GM23338 (cell line): ENCODE results near the gene LTBP2.

Experiments used
- CREB1 ChIP-seq: fragments of 250-450 bp; sonication (Bioruptor Pico); IDR thresholded peaks from 2 replicates; pipeline ENCODE4 v1.5.0; 2020; ENCODE audit warnings: low read depth, mild to moderate bottlenecking, moderate library complexity
- EZH2 ChIP-seq: fragments of 200-600 bp; sonication (generic); IDR thresholded peaks from one replicate; pipeline ENCODE4 v1.8.0; 2017; ENCODE audit warnings: antibody characterized with exemption, mild to moderate bottlenecking, low read depth; ENCODE audit not compliant: unreplicated experiment
- EZH2phosphoT487 ChIP-seq: fragments of 200-600 bp; sonication (generic); IDR thresholded peaks from one replicate; pipeline ENCODE4 v1.8.1; 2018; ENCODE audit warnings: antibody characterized with exemption; ENCODE audit not compliant: unreplicated experiment
- JUNB ChIP-seq: IDR thresholded peaks from one replicate; pipeline ENCODE4 v1.6.1; 2016; ENCODE audit warnings: antibody characterized with exemption; ENCODE audit not compliant: unreplicated experiment
- POLR2AphosphoS5 ChIP-seq: IDR thresholded peaks from 2 replicates; pipeline ENCODE4 v1.6.1; 2016; ENCODE audit warnings: antibody characterized with exemption, low read depth
- STAT1 ChIP-seq: IDR thresholded peaks from one replicate; pipeline ENCODE4 v1.6.1; 2016; ENCODE audit warnings: antibody characterized with exemption; ENCODE audit not compliant: unreplicated experiment
- ZNF114 ChIP-seq: fragments of 250-450 bp; sonication (Bioruptor Pico); IDR thresholded peaks from 2 replicates; pipeline ENCODE4 v1.5.0; 2020; ENCODE audit warnings: mild to moderate bottlenecking, moderate library complexity
- ZNF331 ChIP-seq: fragments of 250-450 bp; sonication (Bioruptor Pico); IDR thresholded peaks from 2 replicates; pipeline ENCODE4 v1.5.0; 2020; ENCODE audit warnings: low read depth, mild to moderate bottlenecking, moderate library complexity
- TF ChIP-seq, protein P1 (sequence below), 2 experiments: fragments of 200-600 bp in 1 of 2; sonication (generic) in 1 of 2; conservative IDR thresholded peaks; 2 replicates each; pipeline versions ENCODE4 v1.5.1 to v1.6.1; 2016 to 2017; ENCODE audit warnings: antibody characterized with exemption in 2 of 2, low read depth in 2 of 2, mild to moderate bottlenecking in 2 of 2, moderate library complexity in 1 of 2
- TF ChIP-seq, protein P2 (sequence below): fragments of 250-450 bp; sonication (Bioruptor Pico); IDR thresholded peaks from 2 replicates; pipeline ENCODE4 v1.5.0; 2020; ENCODE audit warnings: mild to moderate bottlenecking, moderate library complexity
- TF ChIP-seq, protein P3 (sequence below): IDR thresholded peaks from one replicate; pipeline ENCODE4 v1.6.1; 2018; ENCODE audit warnings: antibody characterized with exemption; ENCODE audit not compliant: unreplicated experiment
- TF ChIP-seq, protein P4 (sequence below): IDR thresholded peaks from 2 replicates; pipeline ENCODE4 v1.6.1; 2016; ENCODE audit warnings: antibody characterized with exemption

DNA sequence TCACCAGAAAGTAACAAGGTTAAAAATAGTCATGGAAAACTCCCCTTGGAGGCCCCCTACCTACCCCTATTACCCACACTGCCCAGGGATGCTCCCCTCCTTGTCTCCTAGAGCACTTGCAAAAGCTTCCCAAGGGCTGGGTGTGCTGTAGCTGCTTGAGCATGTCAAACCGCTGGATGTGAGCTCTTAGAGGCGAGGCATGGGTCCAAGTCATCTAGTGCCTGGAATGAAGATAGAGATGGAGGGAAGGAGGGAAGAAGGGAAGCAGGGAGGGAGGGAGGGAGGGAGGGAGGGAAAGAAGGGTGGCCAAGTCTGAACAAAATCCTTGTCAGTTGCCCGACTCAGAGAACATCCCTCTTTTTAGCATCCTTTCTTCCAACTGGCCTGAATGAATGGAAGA is 43.1 kb downstream of the LTBP2 start:
- TF ChIP-seq EZH2 (no peak), POLR2AphosphoS5 (no peak), EZH2phosphoT487 (no peak), JUNB (no peak), CREB1 (CRISPR knock-in tag) (no peak), STAT1 (no peak), ZNF114 (CRISPR knock-in tag) (no peak), ZNF331 (CRISPR knock-in tag) (no peak)
- TF ChIP-seq, protein P1, sequence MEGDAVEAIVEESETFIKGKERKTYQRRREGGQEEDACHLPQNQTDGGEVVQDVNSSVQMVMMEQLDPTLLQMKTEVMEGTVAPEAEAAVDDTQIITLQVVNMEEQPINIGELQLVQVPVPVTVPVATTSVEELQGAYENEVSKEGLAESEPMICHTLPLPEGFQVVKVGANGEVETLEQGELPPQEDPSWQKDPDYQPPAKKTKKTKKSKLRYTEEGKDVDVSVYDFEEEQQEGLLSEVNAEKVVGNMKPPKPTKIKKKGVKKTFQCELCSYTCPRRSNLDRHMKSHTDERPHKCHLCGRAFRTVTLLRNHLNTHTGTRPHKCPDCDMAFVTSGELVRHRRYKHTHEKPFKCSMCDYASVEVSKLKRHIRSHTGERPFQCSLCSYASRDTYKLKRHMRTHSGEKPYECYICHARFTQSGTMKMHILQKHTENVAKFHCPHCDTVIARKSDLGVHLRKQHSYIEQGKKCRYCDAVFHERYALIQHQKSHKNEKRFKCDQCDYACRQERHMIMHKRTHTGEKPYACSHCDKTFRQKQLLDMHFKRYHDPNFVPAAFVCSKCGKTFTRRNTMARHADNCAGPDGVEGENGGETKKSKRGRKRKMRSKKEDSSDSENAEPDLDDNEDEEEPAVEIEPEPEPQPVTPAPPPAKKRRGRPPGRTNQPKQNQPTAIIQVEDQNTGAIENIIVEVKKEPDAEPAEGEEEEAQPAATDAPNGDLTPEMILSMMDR (conservative IDR thresholded peaks at IDR 0.05; ENCODE audit: low read depth in 2 of 2) = no peak
- TF ChIP-seq, protein P2, sequence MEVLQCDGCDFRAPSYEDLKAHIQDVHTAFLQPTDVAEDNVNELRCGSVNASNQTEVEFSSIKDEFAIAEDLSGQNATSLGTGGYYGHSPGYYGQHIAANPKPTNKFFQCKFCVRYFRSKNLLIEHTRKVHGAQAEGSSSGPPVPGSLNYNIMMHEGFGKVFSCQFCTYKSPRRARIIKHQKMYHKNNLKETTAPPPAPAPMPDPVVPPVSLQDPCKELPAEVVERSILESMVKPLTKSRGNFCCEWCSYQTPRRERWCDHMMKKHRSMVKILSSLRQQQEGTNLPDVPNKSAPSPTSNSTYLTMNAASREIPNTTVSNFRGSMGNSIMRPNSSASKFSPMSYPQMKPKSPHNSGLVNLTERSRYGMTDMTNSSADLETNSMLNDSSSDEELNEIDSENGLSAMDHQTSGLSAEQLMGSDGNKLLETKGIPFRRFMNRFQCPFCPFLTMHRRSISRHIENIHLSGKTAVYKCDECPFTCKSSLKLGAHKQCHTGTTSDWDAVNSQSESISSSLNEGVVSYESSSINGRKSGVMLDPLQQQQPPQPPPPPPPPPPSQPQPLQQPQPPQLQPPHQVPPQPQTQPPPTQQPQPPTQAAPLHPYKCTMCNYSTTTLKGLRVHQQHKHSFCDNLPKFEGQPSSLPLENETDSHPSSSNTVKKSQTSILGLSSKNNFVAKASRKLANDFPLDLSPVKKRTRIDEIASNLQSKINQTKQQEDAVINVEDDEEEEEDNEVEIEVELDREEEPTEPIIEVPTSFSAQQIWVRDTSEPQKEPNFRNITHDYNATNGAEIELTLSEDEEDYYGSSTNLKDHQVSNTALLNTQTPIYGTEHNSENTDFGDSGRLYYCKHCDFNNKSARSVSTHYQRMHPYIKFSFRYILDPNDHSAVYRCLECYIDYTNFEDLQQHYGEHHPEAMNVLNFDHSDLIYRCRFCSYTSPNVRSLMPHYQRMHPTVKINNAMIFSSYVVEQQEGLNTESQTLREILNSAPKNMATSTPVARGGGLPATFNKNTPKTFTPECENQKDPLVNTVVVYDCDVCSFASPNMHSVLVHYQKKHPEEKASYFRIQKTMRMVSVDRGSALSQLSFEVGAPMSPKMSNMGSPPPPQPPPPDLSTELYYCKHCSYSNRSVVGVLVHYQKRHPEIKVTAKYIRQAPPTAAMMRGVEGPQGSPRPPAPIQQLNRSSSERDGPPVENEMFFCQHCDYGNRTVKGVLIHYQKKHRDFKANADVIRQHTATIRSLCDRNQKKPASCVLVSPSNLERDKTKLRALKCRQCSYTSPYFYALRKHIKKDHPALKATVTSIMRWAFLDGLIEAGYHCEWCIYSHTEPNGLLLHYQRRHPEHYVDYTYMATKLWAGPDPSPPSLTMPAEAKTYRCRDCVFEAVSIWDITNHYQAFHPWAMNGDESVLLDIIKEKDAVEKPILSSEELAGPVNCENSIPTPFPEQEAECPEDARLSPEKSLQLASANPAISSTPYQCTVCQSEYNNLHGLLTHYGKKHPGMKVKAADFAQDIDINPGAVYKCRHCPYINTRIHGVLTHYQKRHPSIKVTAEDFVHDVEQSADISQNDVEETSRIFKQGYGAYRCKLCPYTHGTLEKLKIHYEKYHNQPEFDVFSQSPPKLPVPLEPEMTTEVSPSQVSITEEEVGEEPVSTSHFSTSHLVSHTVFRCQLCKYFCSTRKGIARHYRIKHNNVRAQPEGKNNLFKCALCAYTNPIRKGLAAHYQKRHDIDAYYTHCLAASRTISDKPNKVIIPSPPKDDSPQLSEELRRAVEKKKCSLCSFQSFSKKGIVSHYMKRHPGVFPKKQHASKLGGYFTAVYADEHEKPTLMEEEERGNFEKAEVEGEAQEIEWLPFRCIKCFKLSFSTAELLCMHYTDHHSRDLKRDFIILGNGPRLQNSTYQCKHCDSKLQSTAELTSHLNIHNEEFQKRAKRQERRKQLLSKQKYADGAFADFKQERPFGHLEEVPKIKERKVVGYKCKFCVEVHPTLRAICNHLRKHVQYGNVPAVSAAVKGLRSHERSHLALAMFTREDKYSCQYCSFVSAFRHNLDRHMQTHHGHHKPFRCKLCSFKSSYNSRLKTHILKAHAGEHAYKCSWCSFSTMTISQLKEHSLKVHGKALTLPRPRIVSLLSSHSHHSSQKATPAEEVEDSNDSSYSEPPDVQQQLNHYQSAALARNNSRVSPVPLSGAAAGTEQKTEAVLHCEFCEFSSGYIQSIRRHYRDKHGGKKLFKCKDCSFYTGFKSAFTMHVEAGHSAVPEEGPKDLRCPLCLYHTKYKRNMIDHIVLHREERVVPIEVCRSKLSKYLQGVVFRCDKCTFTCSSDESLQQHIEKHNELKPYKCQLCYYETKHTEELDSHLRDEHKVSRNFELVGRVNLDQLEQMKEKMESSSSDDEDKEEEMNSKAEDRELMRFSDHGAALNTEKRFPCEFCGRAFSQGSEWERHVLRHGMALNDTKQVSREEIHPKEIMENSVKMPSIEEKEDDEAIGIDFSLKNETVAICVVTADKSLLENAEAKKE (CRISPR knock-in tag) = no peak
- TF ChIP-seq, protein P3, sequence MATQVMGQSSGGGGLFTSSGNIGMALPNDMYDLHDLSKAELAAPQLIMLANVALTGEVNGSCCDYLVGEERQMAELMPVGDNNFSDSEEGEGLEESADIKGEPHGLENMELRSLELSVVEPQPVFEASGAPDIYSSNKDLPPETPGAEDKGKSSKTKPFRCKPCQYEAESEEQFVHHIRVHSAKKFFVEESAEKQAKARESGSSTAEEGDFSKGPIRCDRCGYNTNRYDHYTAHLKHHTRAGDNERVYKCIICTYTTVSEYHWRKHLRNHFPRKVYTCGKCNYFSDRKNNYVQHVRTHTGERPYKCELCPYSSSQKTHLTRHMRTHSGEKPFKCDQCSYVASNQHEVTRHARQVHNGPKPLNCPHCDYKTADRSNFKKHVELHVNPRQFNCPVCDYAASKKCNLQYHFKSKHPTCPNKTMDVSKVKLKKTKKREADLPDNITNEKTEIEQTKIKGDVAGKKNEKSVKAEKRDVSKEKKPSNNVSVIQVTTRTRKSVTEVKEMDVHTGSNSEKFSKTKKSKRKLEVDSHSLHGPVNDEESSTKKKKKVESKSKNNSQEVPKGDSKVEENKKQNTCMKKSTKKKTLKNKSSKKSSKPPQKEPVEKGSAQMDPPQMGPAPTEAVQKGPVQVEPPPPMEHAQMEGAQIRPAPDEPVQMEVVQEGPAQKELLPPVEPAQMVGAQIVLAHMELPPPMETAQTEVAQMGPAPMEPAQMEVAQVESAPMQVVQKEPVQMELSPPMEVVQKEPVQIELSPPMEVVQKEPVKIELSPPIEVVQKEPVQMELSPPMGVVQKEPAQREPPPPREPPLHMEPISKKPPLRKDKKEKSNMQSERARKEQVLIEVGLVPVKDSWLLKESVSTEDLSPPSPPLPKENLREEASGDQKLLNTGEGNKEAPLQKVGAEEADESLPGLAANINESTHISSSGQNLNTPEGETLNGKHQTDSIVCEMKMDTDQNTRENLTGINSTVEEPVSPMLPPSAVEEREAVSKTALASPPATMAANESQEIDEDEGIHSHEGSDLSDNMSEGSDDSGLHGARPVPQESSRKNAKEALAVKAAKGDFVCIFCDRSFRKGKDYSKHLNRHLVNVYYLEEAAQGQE = no peak
- TF ChIP-seq, protein P4, sequence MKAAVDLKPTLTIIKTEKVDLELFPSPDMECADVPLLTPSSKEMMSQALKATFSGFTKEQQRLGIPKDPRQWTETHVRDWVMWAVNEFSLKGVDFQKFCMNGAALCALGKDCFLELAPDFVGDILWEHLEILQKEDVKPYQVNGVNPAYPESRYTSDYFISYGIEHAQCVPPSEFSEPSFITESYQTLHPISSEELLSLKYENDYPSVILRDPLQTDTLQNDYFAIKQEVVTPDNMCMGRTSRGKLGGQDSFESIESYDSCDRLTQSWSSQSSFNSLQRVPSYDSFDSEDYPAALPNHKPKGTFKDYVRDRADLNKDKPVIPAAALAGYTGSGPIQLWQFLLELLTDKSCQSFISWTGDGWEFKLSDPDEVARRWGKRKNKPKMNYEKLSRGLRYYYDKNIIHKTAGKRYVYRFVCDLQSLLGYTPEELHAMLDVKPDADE = no peak
